SK-N-SH (cell line): ENCODE data around the gene RPL10L. TPM values are rescaled to one million over a fixed set of nuclear protein-coding genes. Genes with fewer than 3 reads are reported as not detected.

Experiments used
- CTCF ChIA-PET: fragments of 300-600, 350-600 bp; formaldehyde crosslinking; extraction: SDS; loops from one replicate; lab custom pipeline; 2021; lab: Yijun Ruan, JAX
- POLR2A ChIA-PET: fragments of 350-600 bp; sonication (Branson Sonifier 250); formaldehyde crosslinking; extraction: SDS; loops from one replicate; lab custom pipeline; 2020; ENCODE audit warnings: antibody characterized with exemption, inconsistent platforms; lab: Yijun Ruan, JAX
- DNase-seq: peaks from one replicate; pipeline ENCODE4 v3.0.0; 2012
- H2AFZ ChIP-seq: fragments of 200-600 bp; sonication (generic); 2 replicates; pipeline ENCODE4 v1.8.1; 2016; ENCODE audit warnings: antibody characterized with exemption, mild to moderate bottlenecking, low read depth
- H3F3A ChIP-seq: fragments of 200-600 bp; sonication (generic); replicated peaks from 2 replicates; pipeline ENCODE3; 2016; ENCODE audit warnings: antibody characterized with exemption, mild to moderate bottlenecking; ENCODE audit not compliant: insufficient read depth
- H3K27ac ChIP-seq, 2 experiments: fragments of 200-500 bp in 1 of 2; fragments of 200-600 bp in 1 of 2; sonication (Bioruptor generic) in 1 of 2; sonication (generic), shearing (Covaris generic) in 1 of 2; 2 replicates each; pipeline versions ENCODE4 v1.5.1 to v1.6.1; 2014 to 2016; ENCODE audit warnings: low read depth in 2 of 2, inconsistent platforms in 1 of 2, low read length in 1 of 2, mild to moderate bottlenecking in 1 of 2, mixed read lengths in 1 of 2
- H3K27me3 ChIP-seq: fragments of 200-600 bp; sonication (generic), shearing (Covaris generic); 2 replicates; pipeline ENCODE4 v1.6.1; 2016; ENCODE audit warnings: mixed run types; ENCODE audit not compliant: insufficient read depth
- H3K36me3 ChIP-seq, 2 experiments: fragments of 200-500 bp in 1 of 2; fragments of 200-600 bp in 1 of 2; sonication (Bioruptor generic) in 1 of 2; sonication (generic) in 1 of 2; replicated peaks in 1 of 2; 2 replicates each; pipeline versions ENCODE3 to v1.5.1; 2014 to 2016; ENCODE audit warnings: low read length in 1 of 2, mild to moderate bottlenecking in 1 of 2; ENCODE audit not compliant: insufficient read depth in 2 of 2, control insufficient read depth in 1 of 2
- H3K4me1 ChIP-seq, 2 experiments: fragments of 200-500 bp in 1 of 2; fragments of 200-600 bp in 1 of 2; sonication (Bioruptor generic) in 1 of 2; sonication (generic), shearing (Covaris generic) in 1 of 2; 2 replicates each; pipeline versions ENCODE4 v1.5.1 to v1.6.1; 2014 to 2016; ENCODE audit warnings: low read depth in 1 of 2, low read length in 1 of 2, mixed run types in 1 of 2; ENCODE audit not compliant: insufficient read depth in 2 of 2, control insufficient read depth in 1 of 2
- H3K4me2 ChIP-seq: fragments of 200-600 bp; sonication (generic), shearing (Covaris generic); 2 replicates; pipeline ENCODE4 v1.6.1; 2017; ENCODE audit warnings: mixed run types
- H3K4me3 ChIP-seq, 2 experiments: fragments of 200-500 bp in 1 of 2; fragments of 200-600 bp in 1 of 2; sonication (Bioruptor generic) in 1 of 2; sonication (generic), shearing (Covaris generic) in 1 of 2; 2 replicates each; pipeline versions ENCODE4 v1.5.1 to v1.8.1; 2014 to 2016; ENCODE audit warnings: low read depth in 2 of 2, inconsistent platforms in 1 of 2, low read length in 1 of 2, mild to moderate bottlenecking in 1 of 2, mixed read lengths in 1 of 2, moderate library complexity in 1 of 2
- H3K79me2 ChIP-seq: fragments of 200-600 bp; sonication (generic); 2 replicates; pipeline ENCODE4 v1.8.1; 2017; ENCODE audit warnings: mild to moderate bottlenecking; ENCODE audit not compliant: insufficient read depth
- H3K9ac ChIP-seq: fragments of 200-600 bp; sonication (generic); 2 replicates; pipeline ENCODE4 v1.6.1; 2017; ENCODE audit warnings: mixed run types
- H3K9me2 ChIP-seq: fragments of 200-600 bp; sonication (generic); 2 replicates; pipeline ENCODE4 v1.6.1; 2017; ENCODE audit warnings: mixed run types
- H3K9me3 ChIP-seq: fragments of 200-600 bp; sonication (generic); 2 replicates; pipeline ENCODE4 v1.6.1; 2017; ENCODE audit warnings: mixed run types, mild to moderate bottlenecking, moderate library complexity
- H4K20me1 ChIP-seq: fragments of 200-600 bp; sonication (generic); 2 replicates; pipeline ENCODE4 v1.6.1; 2017; ENCODE audit warnings: mild to moderate bottlenecking, mixed run types; ENCODE audit not compliant: insufficient read depth
- FOXM1 ChIP-seq: IDR thresholded peaks from 2 replicates; pipeline ENCODE4 v1.4.0; 2012; ENCODE audit warnings: low read depth, mild to moderate bottlenecking
- GABPA ChIP-seq: IDR thresholded peaks from 2 replicates; pipeline ENCODE4 v1.4.0; 2012; ENCODE audit warnings: low read depth, mild to moderate bottlenecking
- JUND ChIP-seq: IDR thresholded peaks from 2 replicates; pipeline ENCODE4 v1.4.0; 2012
- MXI1 ChIP-seq: IDR thresholded peaks from 2 replicates; pipeline ENCODE4 v1.6.1; 2012; ENCODE audit warnings: mild to moderate bottlenecking, low read depth, low read length, improper control_type of control experiment
- NRF1 ChIP-seq: IDR thresholded peaks from 2 replicates; pipeline ENCODE4 v1.6.1; 2012; ENCODE audit warnings: low read depth, mild to moderate bottlenecking, low read length
- POLR2AphosphoS5 ChIP-seq: IDR thresholded peaks from 2 replicates; pipeline ENCODE4 v1.6.1; 2012; ENCODE audit warnings: low read depth, low read length
- RAD21 ChIP-seq: IDR thresholded peaks from 2 replicates; pipeline ENCODE4 v1.6.1; 2012; ENCODE audit warnings: mild to moderate bottlenecking, low read length
- RCOR1 ChIP-seq: fragments of 150-350 bp; IDR thresholded peaks from 2 replicates; pipeline ENCODE4 v1.6.1; 2017; ENCODE audit warnings: antibody characterized with exemption, low read length
- TEAD4 ChIP-seq: IDR thresholded peaks from 2 replicates; pipeline ENCODE4 v1.4.0; 2012; ENCODE audit warnings: mild to moderate bottlenecking, borderline replicate concordance; ENCODE audit not compliant: insufficient read depth
- WGBS: methylation state at CpG from one replicate; pipeline ENCODE4 v1.1.6; 2017; ENCODE audit warnings: low lambda C conversion rate; 5-methylcytosine and 5-hydroxymethylcytosine counted together
- polyA plus RNA-seq, 3 experiments: library from polyadenylated mRNA; depleted of rRNA; stranded (reverse); fragments of >200 nt; gene quantifications; 2 replicates each; pipeline ENCODE4 v1.2.3, GENCODE V29; 2012
- TF ChIP-seq, protein P1 (sequence below): fragments of 150-350 bp; IDR thresholded peaks from 2 replicates; pipeline ENCODE4 v1.6.1; 2016; ENCODE audit warnings: mild to moderate bottlenecking, low read depth, low read length
- TF ChIP-seq, protein P2 (sequence below): fragments of 200-600 bp; sonication (generic); IDR thresholded peaks from 2 replicates; pipeline ENCODE4 v1.6.1; 2017; ENCODE audit warnings: antibody characterized with exemption, mild to moderate bottlenecking, moderate library complexity
- TF ChIP-seq, protein P3 (sequence below): IDR thresholded peaks from 2 replicates; pipeline ENCODE4 v1.6.1; 2012; ENCODE audit warnings: mild to moderate bottlenecking, low read depth, low read length, moderate library complexity

The RPL10L gene
- not detected in 2 replicates for polyA plus RNA-seq (2012; rRNA removed)
- polyA plus RNA-seq (2012; cell fraction: cytosol; rRNA removed), result not detected in 2 replicates
- not detected in 2 replicates for polyA plus RNA-seq (2012; cell fraction: nucleus; rRNA removed)

DNA sequence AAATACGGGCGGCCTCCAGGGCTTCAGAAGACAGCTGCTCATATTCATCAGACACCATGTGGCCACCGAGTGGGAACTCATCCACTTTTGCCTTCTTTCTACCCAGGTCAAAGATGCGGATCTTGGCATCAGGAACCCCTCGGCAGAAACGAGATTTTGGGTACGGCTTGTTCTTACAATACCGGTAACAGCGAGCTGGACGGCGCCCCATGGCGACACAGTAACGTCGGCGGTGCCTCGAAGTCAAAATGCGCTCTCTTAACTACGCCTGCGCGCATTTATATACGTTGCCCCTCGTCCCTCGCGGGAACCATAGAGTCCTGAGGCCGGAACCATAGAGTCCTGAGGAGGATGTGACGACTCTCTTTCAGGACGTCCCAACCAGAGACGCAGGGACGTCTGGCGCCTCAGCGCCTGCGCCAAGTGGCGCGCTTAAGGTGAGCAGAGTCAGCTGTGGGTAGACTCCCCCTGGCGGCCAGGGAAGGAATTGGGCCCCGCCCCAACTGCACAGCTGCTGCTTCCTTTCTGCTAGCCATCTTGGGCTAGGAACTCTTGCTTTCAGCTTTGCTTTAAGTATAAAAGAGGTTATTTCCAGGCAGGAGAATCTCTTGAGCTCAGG lies at the start of gene RPL10L:
Gene RPL10L, minus strand, starts transcription at position 256 of the 619 bp plus-strand sequence. Its CDS starts 45 bp downstream, at position 211.
- no peak within 1 kb of the TSS for H3K9ac ChIP-seq
- H3K4me2 ChIP-seq, result no peak within 1 kb of the TSS
- ChIA-PET POLR2A (no interaction called here), CTCF (interaction anchor here (0.6 to 1.1 kb wide), 2 partner anchors 10 to 13 kb away, joined by 3 to 6 read pairs; no protein-coding TSS in a partner anchor)
- DNase-seq, result peak; percentile 7
- no peaks in the 10 kb centered on the region for H3K9me3 ChIP-seq
- no peak within 1 kb of the TSS for H3K27ac ChIP-seq
- TF ChIP-seq, protein P1, sequence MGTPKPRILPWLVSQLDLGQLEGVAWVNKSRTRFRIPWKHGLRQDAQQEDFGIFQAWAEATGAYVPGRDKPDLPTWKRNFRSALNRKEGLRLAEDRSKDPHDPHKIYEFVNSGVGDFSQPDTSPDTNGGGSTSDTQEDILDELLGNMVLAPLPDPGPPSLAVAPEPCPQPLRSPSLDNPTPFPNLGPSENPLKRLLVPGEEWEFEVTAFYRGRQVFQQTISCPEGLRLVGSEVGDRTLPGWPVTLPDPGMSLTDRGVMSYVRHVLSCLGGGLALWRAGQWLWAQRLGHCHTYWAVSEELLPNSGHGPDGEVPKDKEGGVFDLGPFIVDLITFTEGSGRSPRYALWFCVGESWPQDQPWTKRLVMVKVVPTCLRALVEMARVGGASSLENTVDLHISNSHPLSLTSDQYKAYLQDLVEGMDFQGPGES, result no peak
- TF ChIP-seq, protein P2, sequence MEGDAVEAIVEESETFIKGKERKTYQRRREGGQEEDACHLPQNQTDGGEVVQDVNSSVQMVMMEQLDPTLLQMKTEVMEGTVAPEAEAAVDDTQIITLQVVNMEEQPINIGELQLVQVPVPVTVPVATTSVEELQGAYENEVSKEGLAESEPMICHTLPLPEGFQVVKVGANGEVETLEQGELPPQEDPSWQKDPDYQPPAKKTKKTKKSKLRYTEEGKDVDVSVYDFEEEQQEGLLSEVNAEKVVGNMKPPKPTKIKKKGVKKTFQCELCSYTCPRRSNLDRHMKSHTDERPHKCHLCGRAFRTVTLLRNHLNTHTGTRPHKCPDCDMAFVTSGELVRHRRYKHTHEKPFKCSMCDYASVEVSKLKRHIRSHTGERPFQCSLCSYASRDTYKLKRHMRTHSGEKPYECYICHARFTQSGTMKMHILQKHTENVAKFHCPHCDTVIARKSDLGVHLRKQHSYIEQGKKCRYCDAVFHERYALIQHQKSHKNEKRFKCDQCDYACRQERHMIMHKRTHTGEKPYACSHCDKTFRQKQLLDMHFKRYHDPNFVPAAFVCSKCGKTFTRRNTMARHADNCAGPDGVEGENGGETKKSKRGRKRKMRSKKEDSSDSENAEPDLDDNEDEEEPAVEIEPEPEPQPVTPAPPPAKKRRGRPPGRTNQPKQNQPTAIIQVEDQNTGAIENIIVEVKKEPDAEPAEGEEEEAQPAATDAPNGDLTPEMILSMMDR, result peak; percentile 49
- H3K27me3 ChIP-seq, result no peaks in the 10 kb centered on the region
- no peaks in the 10 kb centered on the region for H3K79me2 ChIP-seq
- WGBS, result 63% methylated on average over 21 of the region's 36 CpGs
- no peaks in the 10 kb centered on the region for H3K36me3 ChIP-seq
- H3K4me1 ChIP-seq, result no peaks in the 10 kb centered on the region
- no peak within 1 kb of the TSS for H2AFZ ChIP-seq
- no peak within 1 kb of the TSS for H3K4me3 ChIP-seq
- H3F3A ChIP-seq, result no peaks in the 10 kb centered on the region
- no peaks in the 10 kb centered on the region for H4K20me1 ChIP-seq
- no peaks in the 10 kb centered on the region for H3K9me2 ChIP-seq

DNA sequence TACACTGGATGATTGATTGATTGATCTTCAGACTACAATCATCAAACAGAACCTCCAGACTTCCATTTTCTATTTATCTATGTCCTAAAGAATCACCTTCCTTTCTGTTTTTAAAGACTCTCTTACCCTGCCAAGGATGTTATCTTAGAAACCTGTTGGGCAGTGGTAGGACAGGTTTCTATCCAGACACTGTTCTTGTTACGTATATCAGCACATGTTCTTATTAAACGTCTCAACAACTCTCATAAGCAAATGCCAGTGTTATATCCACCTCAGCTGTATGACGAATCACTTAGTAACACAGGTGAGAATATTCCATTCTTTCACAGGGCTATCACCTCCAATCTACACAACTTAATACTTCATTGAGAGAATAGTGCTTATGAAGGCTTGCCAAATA lies 40.2 kb upstream of the RPL10L start:
- Histone ChIP-seq H3K9ac (no peak overlapping the region), H3K4me2 (no peak overlapping the region), H3K27me3 (no peaks in the 10 kb centered on the region), H3K9me2 (no peaks in the 10 kb centered on the region), H3K79me2 (no peaks in the 10 kb centered on the region), H2AFZ (no peak overlapping the region), H3K36me3 (no peaks in the 10 kb centered on the region), H3K27ac (no peak overlapping the region), H3K4me1 (no peaks in the 10 kb centered on the region), H4K20me1 (no peaks in the 10 kb centered on the region), H3K9me3 (no peaks in the 10 kb centered on the region), H3F3A (no peaks in the 10 kb centered on the region), H3K4me3 (no peak overlapping the region)
- ChIA-PET POLR2A (no interaction called here), CTCF (no interaction called here)
- TF ChIP-seq NRF1, result no peak
- TF ChIP-seq, protein P3, sequence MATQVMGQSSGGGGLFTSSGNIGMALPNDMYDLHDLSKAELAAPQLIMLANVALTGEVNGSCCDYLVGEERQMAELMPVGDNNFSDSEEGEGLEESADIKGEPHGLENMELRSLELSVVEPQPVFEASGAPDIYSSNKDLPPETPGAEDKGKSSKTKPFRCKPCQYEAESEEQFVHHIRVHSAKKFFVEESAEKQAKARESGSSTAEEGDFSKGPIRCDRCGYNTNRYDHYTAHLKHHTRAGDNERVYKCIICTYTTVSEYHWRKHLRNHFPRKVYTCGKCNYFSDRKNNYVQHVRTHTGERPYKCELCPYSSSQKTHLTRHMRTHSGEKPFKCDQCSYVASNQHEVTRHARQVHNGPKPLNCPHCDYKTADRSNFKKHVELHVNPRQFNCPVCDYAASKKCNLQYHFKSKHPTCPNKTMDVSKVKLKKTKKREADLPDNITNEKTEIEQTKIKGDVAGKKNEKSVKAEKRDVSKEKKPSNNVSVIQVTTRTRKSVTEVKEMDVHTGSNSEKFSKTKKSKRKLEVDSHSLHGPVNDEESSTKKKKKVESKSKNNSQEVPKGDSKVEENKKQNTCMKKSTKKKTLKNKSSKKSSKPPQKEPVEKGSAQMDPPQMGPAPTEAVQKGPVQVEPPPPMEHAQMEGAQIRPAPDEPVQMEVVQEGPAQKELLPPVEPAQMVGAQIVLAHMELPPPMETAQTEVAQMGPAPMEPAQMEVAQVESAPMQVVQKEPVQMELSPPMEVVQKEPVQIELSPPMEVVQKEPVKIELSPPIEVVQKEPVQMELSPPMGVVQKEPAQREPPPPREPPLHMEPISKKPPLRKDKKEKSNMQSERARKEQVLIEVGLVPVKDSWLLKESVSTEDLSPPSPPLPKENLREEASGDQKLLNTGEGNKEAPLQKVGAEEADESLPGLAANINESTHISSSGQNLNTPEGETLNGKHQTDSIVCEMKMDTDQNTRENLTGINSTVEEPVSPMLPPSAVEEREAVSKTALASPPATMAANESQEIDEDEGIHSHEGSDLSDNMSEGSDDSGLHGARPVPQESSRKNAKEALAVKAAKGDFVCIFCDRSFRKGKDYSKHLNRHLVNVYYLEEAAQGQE, result no peak
- TF ChIP-seq, protein P1, result no peak
- no peak for TF ChIP-seq RCOR1
- TF ChIP-seq JUND, result no peak
- no peak for TF ChIP-seq TEAD4
- TF ChIP-seq MXI1, result no peak
- no peak for TF ChIP-seq GABPA
- no peak for TF ChIP-seq FOXM1
- no peak for TF ChIP-seq RAD21
- TF ChIP-seq, protein P2, result no peak
- TF ChIP-seq POLR2AphosphoS5, result no peak
- WGBS, result 13% methylated on average over 3 of the region's 3 CpGs
- no peak for DNase-seq
